OCI-LY1 (cell line): ENCODE results near the gene C1QTNF9.

Experiments used
- CTCF ChIP-seq: fragments of 200-600 bp; sonication (generic), shearing (Covaris generic); IDR thresholded peaks from 2 replicates; pipeline ENCODE4 v1.5.1; 2017; ENCODE audit warnings: mild to moderate bottlenecking, antibody characterized with exemption, low read length, moderate library complexity, mixed read lengths
- EZH2 ChIP-seq: fragments of 200-600 bp; sonication (generic), shearing (Covaris generic); IDR thresholded peaks from 2 replicates; pipeline ENCODE4 v1.8.0; 2017; ENCODE audit warnings: borderline replicate concordance, mixed run types, mild to moderate bottlenecking, antibody characterized with exemption, low read length, moderate library complexity, mixed read lengths

GRCh38 chr13:24279327-24280110, 29.9 kb upstream of the C1QTNF9 start:
- TF ChIP-seq CTCF (no peak), EZH2 (no peak)
